Activated CD8-positive, alpha-beta memory T cell treated with anti-CD3 and anti-CD28 coated beads, Interleukin-2, amount 50 U/mL, for 24 hours (primary cell): Measurements from ENCODE around the gene CARM1.
"Not testable (repeated sequence)": the region's sequence is repeated elsewhere in the genome, so short reads cannot be mapped to it uniquely, and the experiment has no call there.

Source experiments
- DNase-seq: peaks from one replicate; pipeline ENCODE4 v3.0.0-alpha.2; 2020; ENCODE audit errors: extremely low read depth

Gene CARM1

GRCh38 chr19:10870955-10871603 is at the start of gene CARM1:
Gene CARM1 (plus strand): TSS chr19:10871553. CDS start chr19:10871703, 150 bp downstream.
- DNase-seq, result peak; percentile 94

- no peak for DNase-seq
Measured at GRCh38 chr19:10823690-10824089, 47.7 kb upstream of the CARM1 start.

- DNase-seq, result no peak
Measured at GRCh38 chr19:10826231-10826630, 45.1 kb upstream of the CARM1 start.

- no peak for DNase-seq
Measured at GRCh38 chr19:10826846-10827245, 44.5 kb upstream of the CARM1 start.

GRCh38 chr19:10828981-10829821 is 42.2 kb upstream of the CARM1 start:
- no peak for DNase-seq

GRCh38 chr19:10829967-10830366 is 41.4 kb upstream of the CARM1 start:
- no peak for DNase-seq

- DNase-seq, result no peak
Measured at GRCh38 chr19:10830370-10830769, 41.0 kb upstream of the CARM1 start.

GRCh38 chr19:10830931-10831779 is 40.2 kb upstream of the CARM1 start:
- DNase-seq, result no peak

GRCh38 chr19:10831987-10832938 is 39.1 kb upstream of the CARM1 start:
- no peak for DNase-seq

- DNase-seq, result no peak
Measured at GRCh38 chr19:10832939-10833296, 38.4 kb upstream of the CARM1 start.

- DNase-seq, result no peak
Measured at GRCh38 chr19:10835089-10835753, 36.1 kb upstream of the CARM1 start.

GRCh38 chr19:10835754-10836478 is 35.4 kb upstream of the CARM1 start, which contains the start of gene TMED1:
Gene TMED1 (minus strand): TSS chr19:10836212. CDS start chr19:10836191, 21 bp downstream.
- DNase-seq, result peak; percentile 94

GRCh38 chr19:10836479-10837330 is 34.6 kb upstream of the CARM1 start:
- DNase-seq, result peak; percentile 67

- not testable (repeated sequence) for DNase-seq
Measured at GRCh38 chr19:10837649-10838048, 33.7 kb upstream of the CARM1 start.

- no peak for DNase-seq
Measured at GRCh38 chr19:10838377-10838776, 33.0 kb upstream of the CARM1 start.

- no peak for DNase-seq
Measured at GRCh38 chr19:10839114-10840050, 32.0 kb upstream of the CARM1 start.

- DNase-seq, result no peak
Measured at GRCh38 chr19:10842788-10843187, 28.6 kb upstream of the CARM1 start.
